ENCODE measurements around the gene RNFT2. TPM values are rescaled to one million over a fixed set of nuclear protein-coding genes. Genes with fewer than 3 reads are reported as not detected.

RNFT2 gene
- total RNA-seq, 1 donor from 2014 or later = 6.4 TPM

- intact Hi-C loops (cut with DNase I) = loop anchor here (10.0 kb wide), 1 partner anchor 714 kb away; no protein-coding TSS in a partner anchor
- Histone ChIP-seq H3K36me3 (no peaks in the 10 kb centered on the region), H3K4me3 (peak overlapping the region in 1 of 2 donors; percentile 23), H3K27me3 (no peaks in the 10 kb centered on the region), H3K27ac (no peak overlapping the region), H3K4me1 (peaks cover 32% of the 10 kb centered on the region), H3K9me3 (no peaks in the 10 kb centered on the region)
- DNase-seq (ENCODE audit: extremely low spot score in 2 of 2) = no peak
- TF ChIP-seq POLR2AphosphoS5 (IDR thresholded peaks at IDR 0.05; ENCODE audit: insufficient read depth in 1 of 2, low read depth in 1 of 2) (no peak), CTCF (IDR thresholded peaks at IDR 0.05) (peak in 2 of 3 experiments; percentile 41 to 46), POLR2A (IDR thresholded peaks at IDR 0.05) (no peak)
Observed at GRCh38 chr12:116708826-116709756, 29.0 kb upstream of the RNFT2 start.

GRCh38 chr12:116709768-116710167, 28.3 kb upstream of the RNFT2 start:
- no peaks in the 10 kb centered on the region for H3K27me3 ChIP-seq
- H3K4me3 ChIP-seq = no peak overlapping the region
- no peaks in the 10 kb centered on the region for H3K9me3 ChIP-seq
- TF ChIP-seq POLR2A (IDR thresholded peaks at IDR 0.05) (no peak), CTCF (IDR thresholded peaks at IDR 0.05) (no peak), POLR2AphosphoS5 (IDR thresholded peaks at IDR 0.05; ENCODE audit: insufficient read depth in 1 of 2, low read depth in 1 of 2) (no peak)
- H3K27ac ChIP-seq = no peak overlapping the region
- DNase-seq (ENCODE audit: extremely low spot score in 2 of 2) = no peak
- intact Hi-C loops (cut with DNase I) = loop anchor here (10.0 kb wide), 1 partner anchor 715 kb away; no protein-coding TSS in a partner anchor
- H3K4me1 ChIP-seq = peaks cover 37% of the 10 kb centered on the region
- no peaks in the 10 kb centered on the region for H3K36me3 ChIP-seq

GRCh38 chr12:116710370-116711150, 27.6 kb upstream of the RNFT2 start:
- DNase-seq (ENCODE audit: extremely low spot score in 2 of 2) = no peak
- Histone ChIP-seq H3K27ac (no peak overlapping the region), H3K4me3 (no peak overlapping the region), H3K9me3 (no peaks in the 10 kb centered on the region), H3K4me1 (peaks cover 37% of the 10 kb centered on the region), H3K27me3 (no peaks in the 10 kb centered on the region), H3K36me3 (peaks cover 0 to 4% of the 10 kb centered on the region in 2 donors)
- intact Hi-C loops (cut with DNase I) = no loop called here
- no peak for TF ChIP-seq CTCF (IDR thresholded peaks at IDR 0.05)
- no peak for TF ChIP-seq POLR2AphosphoS5 (IDR thresholded peaks at IDR 0.05; ENCODE audit: insufficient read depth in 1 of 2, low read depth in 1 of 2)
- no peak for TF ChIP-seq POLR2A (IDR thresholded peaks at IDR 0.05)

- TF ChIP-seq POLR2AphosphoS5 (IDR thresholded peaks at IDR 0.05; ENCODE audit: insufficient read depth in 1 of 2, low read depth in 1 of 2) = no peak
- no peak for TF ChIP-seq POLR2A (IDR thresholded peaks at IDR 0.05)
- TF ChIP-seq CTCF (IDR thresholded peaks at IDR 0.05) = no peak
- no peak for DNase-seq (ENCODE audit: extremely low spot score in 2 of 2)
- intact Hi-C loops (cut with DNase I) = no loop called here
- Histone ChIP-seq H3K4me1 (peaks cover 37% of the 10 kb centered on the region), H3K27ac (peak overlapping the region; percentile 33), H3K27me3 (no peaks in the 10 kb centered on the region), H3K9me3 (no peaks in the 10 kb centered on the region), H3K4me3 (no peak overlapping the region), H3K36me3 (peaks cover 0 to 11% of the 10 kb centered on the region in 2 donors)
Observed at GRCh38 chr12:116712458-116713303, 25.4 kb upstream of the RNFT2 start.
